DMS53 treated with DMSO at 0.1 percent for 48 hours (cell line): ENCODE data around the gene PIP5KL1.

Source experiments
- DNase-seq: peaks from one replicate; lab custom pipeline; 2025; ENCODE audit not compliant: unreplicated experiment; lab: John Stamatoyannopoulos, UW

Gene PIP5KL1, protein sequence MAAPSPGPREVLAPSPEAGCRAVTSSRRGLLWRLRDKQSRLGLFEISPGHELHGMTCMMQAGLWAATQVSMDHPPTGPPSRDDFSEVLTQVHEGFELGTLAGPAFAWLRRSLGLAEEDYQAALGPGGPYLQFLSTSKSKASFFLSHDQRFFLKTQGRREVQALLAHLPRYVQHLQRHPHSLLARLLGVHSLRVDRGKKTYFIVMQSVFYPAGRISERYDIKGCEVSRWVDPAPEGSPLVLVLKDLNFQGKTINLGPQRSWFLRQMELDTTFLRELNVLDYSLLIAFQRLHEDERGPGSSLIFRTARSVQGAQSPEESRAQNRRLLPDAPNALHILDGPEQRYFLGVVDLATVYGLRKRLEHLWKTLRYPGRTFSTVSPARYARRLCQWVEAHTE

DNA sequence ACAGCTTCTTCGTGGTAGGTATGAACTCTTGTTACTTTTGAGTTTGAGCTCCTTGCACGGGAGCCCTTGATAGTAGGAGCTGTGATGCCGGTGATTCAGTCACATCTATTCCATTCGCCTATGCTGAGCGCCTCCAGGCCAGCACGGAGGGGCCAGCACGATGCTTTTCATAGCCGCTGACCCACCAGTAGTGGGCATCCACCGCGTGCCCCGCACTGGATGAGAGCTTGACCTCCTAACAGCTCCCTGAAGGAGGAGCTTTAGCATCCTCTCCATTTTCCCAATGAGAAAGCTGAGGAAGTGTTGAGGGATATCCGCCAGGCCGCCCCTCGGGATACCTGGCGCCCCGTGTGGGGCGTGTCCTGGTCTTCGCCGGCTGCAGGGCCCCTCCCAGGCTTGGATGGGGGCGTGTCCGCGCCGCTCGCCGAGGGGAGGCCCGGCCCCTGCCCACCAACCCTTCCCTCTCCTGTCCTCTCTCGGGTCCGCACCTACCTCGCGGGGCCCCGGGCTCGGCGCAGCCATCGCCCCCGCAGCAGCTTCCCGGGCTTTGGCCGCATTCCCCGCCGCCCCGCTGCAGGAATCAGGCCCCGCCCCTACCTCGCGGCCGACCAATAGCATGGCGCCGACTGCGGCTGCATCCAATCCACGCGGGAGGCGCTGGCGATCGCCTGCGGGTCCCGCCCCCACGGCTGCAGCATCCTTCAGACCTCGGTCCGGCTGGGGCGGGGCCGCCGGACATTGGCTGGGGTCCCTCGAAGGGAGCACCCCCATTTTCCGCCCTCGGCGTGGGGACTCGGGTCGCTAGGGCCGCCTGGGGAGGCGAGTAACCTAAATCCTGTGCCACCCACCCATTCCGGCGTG lies at the start of gene PIP5KL1:
Gene PIP5KL1 (minus strand): TSS at position 547 of the 861 bp plus-strand sequence. CDS start 25 bp downstream, at position 522.
- peak; percentile 76 for DNase-seq

- peak; percentile 44 for DNase-seq
Observed at GRCh38 chr9:127980060-127980705, 49.6 kb upstream of the PIP5KL1 start.

DNA sequence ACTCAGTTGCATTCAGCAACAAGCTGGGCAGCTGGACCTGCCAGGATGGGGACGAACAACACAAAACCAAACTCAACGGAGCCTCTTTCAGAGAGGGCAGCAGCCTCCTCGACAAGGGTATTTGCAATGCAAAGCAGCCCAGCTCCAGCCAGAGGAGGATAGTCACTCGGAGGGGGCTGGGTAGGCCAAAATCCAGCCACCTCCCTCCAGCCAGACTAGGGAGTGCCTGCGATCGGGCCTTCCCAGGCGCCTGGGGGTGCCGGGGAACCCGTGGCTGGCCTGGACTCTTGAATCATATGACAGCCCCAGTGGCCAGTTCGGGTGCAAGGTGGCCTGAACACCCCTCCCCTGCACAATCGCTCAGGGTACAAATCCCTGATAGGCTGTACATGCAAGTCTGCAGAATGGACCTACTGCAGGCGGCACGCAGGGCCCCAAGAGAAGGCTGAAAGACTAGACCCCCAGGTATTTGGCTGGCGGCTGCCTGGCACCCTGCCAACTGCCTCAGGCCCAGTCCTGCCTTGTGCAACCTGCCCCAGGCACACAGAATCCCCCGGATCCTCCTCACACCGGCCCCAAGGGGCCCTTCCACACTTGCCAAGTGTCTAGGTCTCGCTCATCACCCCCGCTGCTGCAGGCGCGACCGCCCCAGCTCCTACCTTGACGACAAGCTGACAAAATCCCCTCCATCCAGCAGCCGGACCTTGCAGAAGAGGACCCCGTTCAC lies 48.9 kb upstream of the PIP5KL1 start:
- peak; percentile 61 for DNase-seq

DNA sequence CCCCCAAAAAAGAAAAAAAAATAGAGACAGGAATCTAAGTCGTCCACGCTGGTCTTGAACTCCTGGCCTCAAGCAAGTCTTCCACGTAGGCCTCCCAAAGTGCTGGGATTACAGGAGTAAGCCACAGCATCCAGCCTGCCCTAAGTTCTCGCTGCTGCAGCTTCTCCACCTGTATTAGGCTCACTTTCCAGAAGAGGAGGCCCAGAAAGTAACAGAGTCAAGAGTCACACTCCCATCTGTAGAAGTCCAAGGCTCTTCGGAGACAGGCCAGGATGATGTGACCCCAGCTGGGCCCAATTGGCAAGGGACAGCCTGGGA lies 48.4 kb upstream of the PIP5KL1 start:
- no peak for DNase-seq

- no peak for DNase-seq
Observed at GRCh38 chr9:127977884-127978647, 47.5 kb upstream of the PIP5KL1 start.

DNA sequence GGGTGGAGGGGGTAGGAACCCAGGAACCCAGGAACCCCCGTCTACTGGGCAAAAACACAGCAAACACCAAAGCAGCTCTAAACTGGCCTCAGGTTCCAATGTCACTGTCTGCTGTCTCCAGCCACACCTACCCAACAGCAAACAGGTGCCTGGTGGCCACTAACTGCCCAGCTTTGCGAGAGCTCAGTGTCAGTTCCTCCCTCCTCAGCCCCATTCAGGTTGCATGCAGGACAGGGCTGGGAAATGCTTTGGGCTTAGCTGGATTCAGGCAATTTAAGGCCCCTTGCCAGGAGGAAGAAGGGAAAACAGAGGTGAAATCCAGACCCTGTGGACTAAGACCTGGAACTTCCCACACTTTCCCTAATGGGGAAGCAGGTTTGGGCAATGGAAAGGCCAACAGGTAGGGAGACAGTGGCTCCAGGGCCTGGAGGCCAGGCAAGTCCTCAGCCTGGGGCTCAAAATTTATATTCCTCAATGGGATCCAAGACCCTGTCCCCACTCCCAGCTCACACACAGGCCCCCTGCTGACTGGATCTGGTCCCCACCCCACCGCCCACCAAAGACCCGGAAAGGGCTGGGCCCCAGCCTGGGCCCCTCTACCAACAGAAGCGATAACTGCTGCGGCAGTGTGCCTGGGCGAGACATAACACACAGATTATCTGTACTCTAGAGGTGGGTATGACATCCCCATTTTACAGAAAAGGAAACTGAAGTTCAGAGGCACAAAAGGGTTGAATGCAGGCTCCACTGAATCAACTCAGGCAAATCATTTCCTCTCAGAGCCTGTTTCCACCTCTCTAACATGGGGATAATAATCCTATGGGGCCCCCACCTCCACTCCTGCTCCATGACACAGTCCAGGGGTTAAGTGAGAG lies 46.7 kb upstream of the PIP5KL1 start:
- peak; percentile 28 for DNase-seq

- peak; percentile 90 for DNase-seq
Observed at GRCh38 chr9:127976498-127976897, 45.9 kb upstream of the PIP5KL1 start.

DNA sequence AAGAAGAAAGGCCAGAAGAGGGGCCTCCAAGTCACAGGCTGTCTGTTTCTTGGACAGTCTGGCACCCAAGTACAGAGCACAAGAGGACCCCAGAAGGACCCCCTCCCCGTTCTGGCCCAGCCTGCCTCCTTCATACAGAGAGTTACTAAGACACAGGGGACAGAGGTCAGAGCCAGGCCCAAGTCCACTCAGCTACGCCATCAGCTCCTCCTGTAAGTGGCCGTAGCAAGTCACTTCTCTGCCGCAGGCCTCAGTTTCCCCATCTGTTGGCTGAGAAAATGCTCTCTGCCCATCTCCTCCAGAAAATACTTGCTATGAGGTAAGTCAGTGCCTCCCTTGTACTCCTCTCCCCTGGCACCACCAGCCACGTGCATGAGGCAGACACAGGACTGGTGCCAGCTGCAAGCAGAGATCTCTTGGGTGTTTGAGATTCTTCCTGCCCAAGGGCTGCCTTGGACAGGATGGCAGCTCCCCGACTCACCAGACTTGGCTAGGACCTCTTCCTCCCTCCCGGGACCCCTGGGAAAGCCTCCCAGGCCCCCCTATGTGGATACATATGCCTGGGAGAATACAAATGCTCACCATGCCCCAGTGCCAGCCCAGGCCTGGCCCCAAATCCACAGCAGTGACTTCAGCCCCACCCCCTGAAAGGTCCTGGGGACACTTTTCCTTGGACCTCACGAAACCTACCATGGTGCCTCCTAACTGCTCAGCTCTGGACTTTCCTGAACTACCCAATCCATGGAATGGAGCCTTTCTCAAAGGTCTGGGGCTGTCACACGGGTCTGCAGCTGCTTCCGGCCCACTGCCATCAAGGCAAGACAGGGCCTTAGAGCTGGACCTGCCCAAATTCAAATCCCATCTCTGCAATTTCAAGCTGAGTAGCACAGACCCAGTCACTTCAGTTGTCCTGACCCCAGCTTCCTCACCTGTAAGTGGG lies 45.1 kb upstream of the PIP5KL1 start:
- DNase-seq: no peak

DNA sequence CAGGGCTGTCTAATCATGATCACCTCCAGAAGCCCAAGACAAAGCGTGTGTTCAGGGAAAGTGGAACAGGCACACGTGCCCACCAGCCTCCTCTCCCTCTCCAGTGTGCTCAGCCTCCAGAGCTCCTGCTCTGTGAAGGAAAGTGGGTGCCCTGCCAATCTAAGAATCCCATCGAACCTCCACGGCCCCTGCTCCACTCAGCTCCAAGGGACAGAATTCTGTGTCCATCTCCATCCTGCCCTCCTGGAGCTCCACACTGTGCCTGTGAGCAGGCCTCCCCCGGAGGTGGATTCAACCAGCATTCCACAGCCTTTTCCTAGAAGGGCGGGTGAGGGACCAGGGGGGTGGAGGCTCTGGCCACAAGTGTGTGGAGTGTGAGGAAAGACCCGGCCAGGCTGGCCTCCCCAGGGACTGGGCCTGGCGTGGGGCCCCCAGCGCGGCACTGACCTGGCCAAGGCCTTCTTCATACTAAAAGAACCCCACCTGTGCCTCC lies 44.2 kb upstream of the PIP5KL1 start:
- DNase-seq: no peak

GRCh38 chr9:127974001-127974768 lies 43.6 kb upstream of the PIP5KL1 start:
- no peak for DNase-seq

- DNase-seq: no peak
Observed at GRCh38 chr9:127973169-127974000, 42.8 kb upstream of the PIP5KL1 start.

DNA sequence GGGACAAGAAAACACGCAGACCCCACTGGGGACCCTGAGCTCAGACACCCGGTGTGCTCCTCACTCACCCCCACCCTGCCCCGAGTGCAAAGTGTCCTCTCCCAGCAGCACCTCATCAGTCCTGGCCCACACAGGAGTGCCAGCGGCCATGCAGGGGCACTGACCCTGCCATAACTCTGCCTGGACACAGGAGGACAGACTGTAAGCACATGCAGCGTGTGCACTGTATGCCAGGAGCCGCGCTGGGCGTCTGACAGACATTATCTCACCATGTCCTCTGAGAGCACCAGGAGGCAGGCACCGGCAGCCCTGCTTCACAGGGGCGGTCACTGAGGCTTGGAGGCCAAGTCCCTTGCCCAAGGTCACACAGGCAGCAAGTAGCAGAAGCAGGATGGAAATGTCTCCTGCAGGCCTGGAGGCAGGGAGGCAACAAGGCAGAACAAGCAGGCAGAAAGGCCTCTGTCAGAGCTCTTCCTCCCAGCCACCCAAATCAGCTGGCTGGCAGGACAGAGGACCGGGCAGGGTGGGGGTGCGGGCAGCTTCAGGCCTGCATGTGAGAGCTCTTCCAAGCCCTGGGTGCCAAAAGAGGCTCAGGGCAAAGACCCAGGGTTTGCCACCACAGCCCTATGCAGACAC lies 41.8 kb upstream of the PIP5KL1 start:
- DNase-seq: no peak

DNA sequence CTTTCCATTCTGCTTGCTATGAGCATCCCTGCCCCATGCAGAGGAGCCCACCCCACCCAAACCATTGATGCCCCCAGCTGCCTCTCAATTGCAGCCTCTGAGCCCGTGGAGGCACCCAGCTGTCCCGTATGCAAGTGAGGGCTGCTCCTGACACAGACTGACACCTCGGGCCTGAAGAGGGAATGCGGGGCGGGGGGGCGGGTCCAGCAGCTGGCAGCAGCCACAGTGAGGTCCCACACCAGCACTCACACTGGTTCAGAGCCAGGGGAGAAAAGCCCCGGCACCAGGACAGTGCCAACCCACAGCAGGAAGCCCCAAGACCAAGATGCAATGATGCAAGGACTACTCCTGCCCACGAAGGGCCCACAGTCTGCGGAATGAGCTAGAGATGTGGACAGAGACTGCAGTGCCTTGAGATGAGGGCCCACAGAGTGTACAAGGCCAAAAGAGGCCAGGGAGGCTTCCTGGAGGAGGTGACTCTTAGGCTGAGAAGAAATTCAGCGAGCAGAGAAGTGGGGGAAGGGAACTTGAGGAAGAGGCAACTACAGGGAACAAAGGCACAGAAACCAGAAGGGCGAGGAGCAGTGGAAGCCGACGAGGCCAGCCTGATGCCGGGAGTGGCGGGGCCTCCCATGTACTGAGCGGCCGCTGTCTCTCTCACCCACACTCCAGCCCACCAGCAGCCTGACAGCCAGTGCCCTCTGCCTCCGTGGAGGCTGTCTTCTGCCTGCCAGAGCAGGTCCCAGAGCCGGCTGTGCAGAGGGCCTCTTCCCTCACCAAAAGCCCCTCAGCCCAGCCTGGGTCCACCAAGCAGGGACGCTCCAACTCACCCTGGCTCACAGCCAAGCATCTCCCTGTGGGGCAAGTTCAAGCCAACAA lies 41.0 kb upstream of the PIP5KL1 start:
- no peak for DNase-seq

- DNase-seq: peak; percentile 95
Observed at GRCh38 chr9:127970401-127971313, 40.1 kb upstream of the PIP5KL1 start.
